ENCODE results near the gene SERP2. TPM values are rescaled to one million over a fixed set of nuclear protein-coding genes. Genes with fewer than 3 reads are reported as not detected.

SERP2 gene
- total RNA-seq, 4 donors from 2014 or later: 3.6 to 5.7 (median 4.7) TPM; not detected in 1

DNA sequence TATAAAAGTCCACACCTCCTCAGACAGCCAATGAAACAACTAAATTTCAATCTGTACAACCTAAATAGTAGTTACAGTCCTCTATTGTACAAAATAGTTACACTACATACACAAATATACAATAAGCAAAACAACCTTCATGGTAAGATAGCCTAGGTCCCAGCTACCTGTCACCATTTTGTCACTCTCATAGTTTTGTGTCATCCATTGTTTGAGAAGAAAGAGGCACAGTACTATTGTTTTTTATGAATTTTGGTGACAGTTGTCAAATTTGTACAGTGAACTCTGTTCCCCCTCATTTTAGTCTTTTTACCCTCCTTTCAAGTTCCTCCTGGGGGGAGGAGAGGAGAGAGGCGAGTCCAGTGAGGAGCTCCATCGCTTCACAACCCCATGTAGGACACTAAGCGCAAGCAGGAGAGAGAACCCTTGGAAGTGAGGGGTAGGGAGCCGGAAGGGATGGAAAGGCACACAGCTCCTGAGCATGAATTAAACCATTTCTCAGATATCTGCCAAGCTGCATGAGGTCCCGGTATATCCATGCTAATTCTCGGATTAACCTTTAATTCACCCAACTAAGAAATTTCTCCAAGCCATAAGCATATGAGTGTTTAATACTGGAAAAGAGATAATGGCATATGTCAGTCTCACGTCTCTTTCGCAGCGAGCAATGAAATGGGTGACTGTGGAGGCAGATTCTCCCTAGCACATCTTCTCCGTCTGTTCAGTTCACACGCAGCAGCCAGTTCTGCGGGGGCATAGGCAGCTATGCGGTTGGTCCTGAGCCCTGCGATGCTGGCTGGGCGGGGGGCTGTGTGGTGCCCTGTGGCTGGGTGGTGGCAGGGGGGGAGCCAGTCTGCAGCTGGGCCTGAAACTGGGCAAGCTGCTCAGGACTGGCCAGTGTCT lies 60.5 kb downstream of the SERP2 start:
- no peaks in the 10 kb centered on the region for H3K27me3 ChIP-seq
- peaks cover 12 to 18% of the 10 kb centered on the region in 2 donors for H3K36me3 ChIP-seq
- TF ChIP-seq POLR2A (IDR thresholded peaks at IDR 0.05) (no peak), CTCF (IDR thresholded peaks at IDR 0.05) (no peak)
- WGBS, 2 donors: 90 to 93% methylated on average over 15 of the region's 15 CpGs
- peak in 1 of 2 donors; percentile 22 for DNase-seq
- H3K4me1 ChIP-seq: peaks cover 14 to 23% of the 10 kb centered on the region in 2 donors
- H3K4me3 ChIP-seq (replicated peaks in 1 of 3): peak overlapping the region in 1 of 3 donors; percentile 82
- no peaks in the 10 kb centered on the region for H3K9me3 ChIP-seq
- peak overlapping the region; percentile 54 to 99 (median 98) for H3K27ac ChIP-seq
- intact Hi-C loops (cut with DNase I): loop anchor here (10.0 kb wide), 2 partner anchors 239 to 289 kb away; no protein-coding TSS in a partner anchor

GRCh38 chr13:44434766-44435141 lies 61.1 kb downstream of the SERP2 start:
- TF ChIP-seq POLR2A (IDR thresholded peaks at IDR 0.05): no peak
- no peak for TF ChIP-seq CTCF (IDR thresholded peaks at IDR 0.05)
- no peaks in the 10 kb centered on the region for H3K9me3 ChIP-seq
- peaks cover 12 to 18% of the 10 kb centered on the region in 2 donors for H3K36me3 ChIP-seq
- H3K4me1 ChIP-seq: peaks cover 14 to 23% of the 10 kb centered on the region in 2 donors
- WGBS, 2 donors: 7 to 17% methylated on average over 4 of the region's 4 CpGs
- H3K27ac ChIP-seq: peak overlapping the region; percentile 54 to 99 (median 98)
- H3K27me3 ChIP-seq: no peaks in the 10 kb centered on the region
- DNase-seq: no peak
- peak overlapping the region in 2 of 3 donors; percentile 21 to 82 for H3K4me3 ChIP-seq (replicated peaks in 1 of 3)
- intact Hi-C loops (cut with DNase I): loop anchor here (5.0 to 10.0 kb wide), 3 partner anchors 240 to 382 kb away; no protein-coding TSS in a partner anchor

DNA sequence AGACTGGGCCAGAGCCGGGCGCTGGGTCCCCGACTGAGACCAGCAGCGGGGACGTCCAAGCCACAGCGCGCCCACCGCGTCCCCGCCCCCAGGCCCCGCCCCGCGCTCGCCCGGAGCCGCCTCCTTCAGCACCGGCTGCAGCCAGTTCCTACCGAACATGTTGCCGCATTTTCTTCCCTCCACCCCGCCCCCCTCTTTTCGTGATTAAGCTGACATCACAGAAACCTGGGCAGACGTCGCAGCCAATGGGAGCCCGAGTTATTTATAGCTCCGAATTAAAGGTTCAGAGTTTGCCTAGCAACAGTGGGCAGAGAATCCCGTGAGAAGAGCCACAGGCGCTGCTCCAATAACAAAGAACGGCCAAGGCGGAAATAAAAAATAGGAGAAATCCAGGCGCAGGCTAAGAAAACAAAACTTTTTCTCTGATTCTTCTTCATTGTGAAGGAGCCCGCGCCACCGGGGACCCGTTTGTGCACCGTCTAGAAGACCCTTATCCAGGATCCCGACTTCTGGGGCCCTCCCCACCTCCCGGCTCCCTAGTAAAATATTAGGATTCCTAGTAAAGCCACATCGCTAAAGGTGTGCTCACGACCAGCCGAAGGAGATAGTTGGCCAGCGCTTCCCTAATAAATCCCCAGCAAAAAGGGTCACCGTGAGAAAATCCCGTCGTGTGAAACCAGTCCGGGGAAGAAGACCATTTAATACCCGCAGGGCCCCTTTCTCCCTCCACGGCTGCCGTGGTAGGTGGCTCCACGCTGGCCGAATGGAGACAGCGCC lies 61.7 kb downstream of the SERP2 start:
- 0% methylated on average over 51 of the region's 51 CpGs for WGBS, 2 donors
- Histone ChIP-seq H3K9me3 (no peaks in the 10 kb centered on the region), H3K4me3 (replicated peaks in 1 of 3) (peak overlapping the region; percentile 31 to 82 (median 39)), H3K27me3 (no peaks in the 10 kb centered on the region), H3K36me3 (peaks cover 12 to 18% of the 10 kb centered on the region in 2 donors), H3K27ac (peak overlapping the region; percentile 94 to 99 (median 98)), H3K4me1 (peaks cover 14 to 23% of the 10 kb centered on the region in 2 donors)
- TF ChIP-seq POLR2A (IDR thresholded peaks at IDR 0.05) (peak in 1 of 2 donors; percentile 95), CTCF (IDR thresholded peaks at IDR 0.05) (peak in 1 of 6 experiments; percentile 3)
- peak; percentile 99 for DNase-seq
- intact Hi-C loops (cut with DNase I): loop anchor here (5.0 to 10.0 kb wide), 3 partner anchors 241 to 383 kb away; no protein-coding TSS in a partner anchor

GRCh38 chr13:44435919-44436510 lies 62.4 kb downstream of the SERP2 start:
- intact Hi-C loops (cut with DNase I): loop anchor here (5.0 to 10.0 kb wide), 3 partner anchors 241 to 384 kb away; no protein-coding TSS in a partner anchor
- WGBS, 2 donors: 1% methylated on average over 9 of the region's 9 CpGs
- Histone ChIP-seq H3K4me3 (replicated peaks in 1 of 3) (peak overlapping the region; percentile 31 to 82 (median 39)), H3K27ac (peak overlapping the region; percentile 94 to 99 (median 98)), H3K36me3 (peaks cover 12 to 18% of the 10 kb centered on the region in 2 donors), H3K4me1 (peaks cover 14 to 23% of the 10 kb centered on the region in 2 donors), H3K27me3 (no peaks in the 10 kb centered on the region), H3K9me3 (no peaks in the 10 kb centered on the region)
- no peak for DNase-seq
- TF ChIP-seq CTCF (IDR thresholded peaks at IDR 0.05) (no peak), POLR2A (IDR thresholded peaks at IDR 0.05) (no peak)

All from thyroid gland (tissue), 4 donors.